HEK293T (cell line): Measurements from ENCODE around the gene PDE6G.

Experiments
- BHLHE40 ChIP-seq: fragments of 450-650 bp; IDR thresholded peaks from 2 replicates; pipeline ENCODE4 v1.6.1; 2016; ENCODE audit warnings: mild to moderate bottlenecking, moderate library complexity, borderline replicate concordance
- CTBP1 ChIP-seq: fragments of 450-650 bp; IDR thresholded peaks from 2 replicates; pipeline ENCODE4 v1.6.1; 2016; ENCODE audit warnings: borderline replicate concordance
- FOXA1 ChIP-seq: fragments of 450-650 bp; IDR thresholded peaks from 2 replicates; pipeline ENCODE4 v1.6.1; 2016; ENCODE audit warnings: mild to moderate bottlenecking
- FOXK2 ChIP-seq: fragments of 450-650 bp; IDR thresholded peaks from 2 replicates; pipeline ENCODE4 v1.6.1; 2016; ENCODE audit warnings: mild to moderate bottlenecking
- FOXM1 ChIP-seq: fragments of 450-650 bp; IDR thresholded peaks from 2 replicates; pipeline ENCODE4 v1.6.1; 2017; ENCODE audit warnings: mild to moderate bottlenecking, borderline replicate concordance
- HDGF ChIP-seq: fragments of 450-650 bp; IDR thresholded peaks from 2 replicates; pipeline ENCODE4 v1.6.1; 2017; ENCODE audit warnings: antibody characterized with exemption, borderline replicate concordance
- L3MBTL2 ChIP-seq: fragments of 450-650 bp; conservative IDR thresholded peaks from 2 replicates; pipeline ENCODE4 v1.6.1; 2016; ENCODE audit warnings: mild to moderate bottlenecking
- NFRKB ChIP-seq: fragments of 450-650 bp; IDR thresholded peaks from 2 replicates; pipeline ENCODE4 v1.6.1; 2016; ENCODE audit warnings: mild to moderate bottlenecking, moderate library complexity
- SP1 ChIP-seq: fragments of 450-650 bp; IDR thresholded peaks from 2 replicates; pipeline ENCODE4 v1.6.1; 2017
- SUZ12 ChIP-seq: fragments of 450-650 bp; IDR thresholded peaks from 2 replicates; pipeline ENCODE4 v1.6.1; 2016; ENCODE audit warnings: mild to moderate bottlenecking
- ZNF384 ChIP-seq: fragments of 450-650 bp; IDR thresholded peaks from 2 replicates; pipeline ENCODE4 v1.6.1; 2016
- TF ChIP-seq, protein P1 (sequence below): fragments of 450-650 bp; IDR thresholded peaks from 2 replicates; pipeline ENCODE4 v1.6.1; 2016

DNA sequence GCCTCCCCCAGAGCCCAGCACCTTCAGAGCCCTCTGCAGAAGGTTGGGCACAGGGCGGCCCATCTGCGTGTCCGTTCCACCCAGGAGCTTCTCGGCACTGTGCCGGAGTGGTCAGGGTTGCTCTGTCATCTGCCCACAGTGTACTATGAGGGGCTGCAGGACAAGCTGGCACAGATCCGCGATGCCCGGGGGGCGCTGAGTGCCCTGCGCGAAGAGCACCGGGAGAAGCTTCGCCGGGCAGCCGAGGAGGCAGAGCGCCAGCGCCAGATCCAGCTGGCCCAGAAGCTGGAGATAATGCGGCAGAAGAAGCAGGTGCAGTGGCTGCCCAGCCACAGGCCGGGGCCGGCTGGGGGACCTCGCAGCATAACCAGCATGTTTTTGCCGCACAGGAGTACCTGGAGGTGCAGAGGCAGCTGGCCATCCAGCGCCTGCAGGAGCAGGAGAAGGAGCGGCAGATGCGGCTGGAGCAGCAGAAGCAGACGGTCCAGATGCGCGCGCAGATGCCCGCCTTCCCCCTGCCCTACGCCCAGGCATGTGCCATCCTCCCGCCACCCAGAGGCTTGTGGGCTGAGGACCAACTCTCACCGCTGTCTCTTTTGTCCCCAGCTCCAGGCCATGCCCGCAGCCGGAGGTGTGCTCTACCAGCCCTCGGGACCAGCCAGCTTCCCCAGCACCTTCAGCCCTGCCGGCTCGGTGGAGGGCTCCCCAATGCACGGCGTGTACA lies 40.0 kb upstream of the PDE6G start:
- TF ChIP-seq SP1 (no peak), L3MBTL2 (no peak), SUZ12 (no peak), FOXM1 (no peak), BHLHE40 (no peak), FOXK2 (no peak), FOXA1 (no peak), HDGF (no peak), ZNF384 (no peak), CTBP1 (no peak), NFRKB (no peak)
- TF ChIP-seq, protein P1, sequence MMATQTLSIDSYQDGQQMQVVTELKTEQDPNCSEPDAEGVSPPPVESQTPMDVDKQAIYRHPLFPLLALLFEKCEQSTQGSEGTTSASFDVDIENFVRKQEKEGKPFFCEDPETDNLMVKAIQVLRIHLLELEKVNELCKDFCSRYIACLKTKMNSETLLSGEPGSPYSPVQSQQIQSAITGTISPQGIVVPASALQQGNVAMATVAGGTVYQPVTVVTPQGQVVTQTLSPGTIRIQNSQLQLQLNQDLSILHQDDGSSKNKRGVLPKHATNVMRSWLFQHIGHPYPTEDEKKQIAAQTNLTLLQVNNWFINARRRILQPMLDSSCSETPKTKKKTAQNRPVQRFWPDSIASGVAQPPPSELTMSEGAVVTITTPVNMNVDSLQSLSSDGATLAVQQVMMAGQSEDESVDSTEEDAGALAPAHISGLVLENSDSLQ, result no peak
